K562 (cell line): ENCODE results near the gene LMOD1. TPM values are rescaled to one million over a fixed set of nuclear protein-coding genes. Genes with fewer than 3 reads are reported as not detected.

Source experiments
- ATAC-seq: fragments of 200-7000 bp; cut with Tn5 transposase; 3 replicates; pipeline ENCODE4 v1.9.1; 2020; ENCODE audit warnings: moderate library complexity
- BruUV-seq: library from RNA; stranded (reverse); fragments of 400-500 nt; replicated peaks from 2 replicates; lab custom pipeline; 2021; lab: Mats Ljungman, UMichigan
- CTCF ChIA-PET: fragments of 300-600 bp; formaldehyde crosslinking; extraction: SDS; loops from one replicate; lab custom pipeline; 2021; ENCODE audit warnings: low intra/inter-chr PET ratio; lab: Yijun Ruan, JAX
- POLR2A ChIA-PET: fragments of 300-600, 350-650 bp; sonication (Branson Sonifier 250); formaldehyde crosslinking; extraction: SDS; loops from one replicate; lab custom pipeline; 2021; ENCODE audit warnings: antibody characterized with exemption, inconsistent platforms; lab: Yijun Ruan, JAX
- DNase-seq, 4 experiments: peaks; one replicate each; pipeline versions ENCODE4 v3.0.0 to v3.0.0-alpha.2; 2011 to 2018; ENCODE audit warnings: low spot score in 3 of 4, mixed read lengths in 3 of 4; ENCODE audit errors: extremely low read depth in 1 of 4
- FAIRE-seq: peaks from 2 replicates; lab custom pipeline; 2011; peaks lifted over from hg19 to GRCh38; lab: Jason Lieb, UNC
- H2AFZ ChIP-seq: 2 replicates; pipeline ENCODE4 v1.6.0; 2011; ENCODE audit warnings: low read depth, low read length, control low read depth, inconsistent platforms
- H3K27ac ChIP-seq: fragments of 200-600 bp; 3 replicates; pipeline ENCODE4 v1.8.0; 2011; ENCODE audit warnings: low read depth, mild to moderate bottlenecking, control low read depth, inconsistent platforms, low read length, moderate library complexity, mixed read lengths; ENCODE audit errors: extremely low read depth
- H3K27me3 ChIP-seq, 2 experiments: fragments of 300-600 bp in 1 of 2; 2 replicates in 1 of 2; 3 replicates in 1 of 2; pipeline versions ENCODE4 v1.6.0 to v1.8.0; 2011; ENCODE audit warnings: inconsistent platforms in 2 of 2, low read length in 2 of 2, mild to moderate bottlenecking in 1 of 2, mixed read lengths in 1 of 2, moderate library complexity in 1 of 2; ENCODE audit not compliant: control insufficient read depth in 2 of 2, insufficient read depth in 2 of 2
- H3K36me3 ChIP-seq: fragments of 300-600 bp; 3 replicates; pipeline ENCODE4 v1.8.0; 2011; ENCODE audit warnings: mild to moderate bottlenecking, low read length, inconsistent platforms; ENCODE audit not compliant: control insufficient read depth, insufficient read depth
- H3K4me1 ChIP-seq, 2 experiments: fragments of 200-600 bp in 1 of 2; replicated peaks in 1 of 2; 2 replicates in 1 of 2; 3 replicates in 1 of 2; pipeline versions ENCODE4 v1.5.1 to v1.8.0; 2011; ENCODE audit warnings: inconsistent platforms in 2 of 2, low read length in 2 of 2, mild to moderate bottlenecking in 1 of 2, mixed read lengths in 1 of 2, moderate library complexity in 1 of 2; ENCODE audit not compliant: control insufficient read depth in 2 of 2, insufficient read depth in 2 of 2
- H3K4me2 ChIP-seq: 2 replicates; pipeline ENCODE4 v1.6.1; 2011; ENCODE audit warnings: low read length, control low read depth, inconsistent platforms, mixed read lengths; ENCODE audit not compliant: insufficient read depth
- H3K4me3 ChIP-seq: fragments of 200-600 bp; sonication (generic), shearing (Covaris generic); 2 replicates; pipeline ENCODE4 v1.5.1; 2016; ENCODE audit warnings: control low read depth, inconsistent platforms
- H3K79me2 ChIP-seq: fragments of 200-600 bp; 3 replicates; pipeline ENCODE4 v1.8.0; 2011; ENCODE audit warnings: low read length, inconsistent platforms; ENCODE audit not compliant: control insufficient read depth, insufficient read depth
- H3K9ac ChIP-seq, 2 experiments: 2 replicates each; pipeline versions ENCODE4 v1.6.0 to v1.6.1; 2011; ENCODE audit warnings: low read depth in 2 of 2, low read length in 2 of 2, control low read depth in 1 of 2, inconsistent platforms in 1 of 2, mild to moderate bottlenecking in 1 of 2, mixed read lengths in 1 of 2; ENCODE audit not compliant: insufficient read depth in 1 of 2
- H3K9me1 ChIP-seq: one replicate; pipeline ENCODE4 v1.6.0; 2011; ENCODE audit warnings: inconsistent platforms, mild to moderate bottlenecking, low read length, moderate library complexity; ENCODE audit not compliant: control insufficient read depth, insufficient read depth
- H3K9me3 ChIP-seq: replicated peaks from 2 replicates; pipeline ENCODE4 v1.5.1; 2011; ENCODE audit warnings: low read depth, low read length, inconsistent platforms; ENCODE audit not compliant: control insufficient read depth, insufficient read depth
- H4K20me1 ChIP-seq: replicated peaks from 2 replicates; pipeline ENCODE4 v1.6.1; 2011; ENCODE audit warnings: low read length, inconsistent platforms, mixed read lengths; ENCODE audit not compliant: control insufficient read depth, insufficient read depth
- FOXA3 ChIP-seq, 2 experiments: fragments of 450-650 bp in 1 of 2; sonication (generic) in 1 of 2; formaldehyde crosslinking; IDR thresholded peaks in 1 of 2; conservative IDR thresholded peaks in 1 of 2; 2 replicates each; pipeline versions ENCODE4 v1.4.0 to v1.8.0; 2020 to 2022; ENCODE audit warnings: mild to moderate bottlenecking in 2 of 2, missing genetic modification reagents in 1 of 2
- HMBOX1 ChIP-seq: sonication (generic); IDR thresholded peaks from 2 replicates; pipeline ENCODE4 v1.6.1; 2016
- HNRNPL ChIP-seq: fragments of 200-400 bp; formaldehyde crosslinking; IDR thresholded peaks from 2 replicates; pipeline ENCODE4 v1.6.1; 2017; ENCODE audit warnings: low read depth, mild to moderate bottlenecking, low read length
- KDM2B ChIP-seq: fragments of 250-450 bp; sonication (Bioruptor Pico); IDR thresholded peaks from 2 replicates; pipeline ENCODE4 v1.8.0; 2021; ENCODE audit warnings: mild to moderate bottlenecking, moderate library complexity
- KDM4B ChIP-seq, 2 experiments: fragments of 450-650 bp in 1 of 2; sonication (generic) in 1 of 2; IDR thresholded peaks; 2 replicates each; pipeline ENCODE4 v1.6.1; 2016 to 2017; ENCODE audit warnings: borderline replicate concordance in 2 of 2, antibody characterized with exemption in 1 of 2, low read depth in 1 of 2, mild to moderate bottlenecking in 1 of 2
- MBD2 ChIP-seq: sonication (generic); IDR thresholded peaks from 2 replicates; pipeline ENCODE4 v1.6.1; 2016; ENCODE audit warnings: low read depth, borderline replicate concordance
- MTF1 ChIP-seq: fragments of 250-450 bp; sonication (Bioruptor Pico); IDR thresholded peaks from 2 replicates; pipeline ENCODE4 v1.9.0; 2021; ENCODE audit warnings: moderate library complexity, mild to moderate bottlenecking, inconsistent platforms, borderline replicate concordance
- RBM15 ChIP-seq: fragments of 200-400 bp; formaldehyde crosslinking; IDR thresholded peaks from 2 replicates; pipeline ENCODE4 v1.6.1; 2018; ENCODE audit warnings: mild to moderate bottlenecking, low read length, moderate library complexity; ENCODE audit not compliant: insufficient read depth
- RBM25 ChIP-seq: fragments of 200-400 bp; formaldehyde crosslinking; IDR thresholded peaks from 2 replicates; pipeline ENCODE4 v1.6.1; 2018; ENCODE audit warnings: low read length, low read depth, moderate library complexity; ENCODE audit not compliant: severe bottlenecking
- TCF3 ChIP-seq: sonication (generic); formaldehyde crosslinking; IDR thresholded peaks from 2 replicates; pipeline ENCODE4 v1.4.0; 2020; ENCODE audit warnings: mild to moderate bottlenecking, missing genetic modification reagents
- ZBED1 ChIP-seq: IDR thresholded peaks from 2 replicates; pipeline ENCODE4 v1.6.1; 2014
- ZBTB43 ChIP-seq: sonication (generic); formaldehyde crosslinking; IDR thresholded peaks from 2 replicates; pipeline ENCODE4 v1.8.0; 2023; ENCODE audit warnings: mild to moderate bottlenecking, missing genetic modification reagents
- ZMIZ1 ChIP-seq, 2 experiments: fragments of 150-350 bp in 1 of 2; IDR thresholded peaks; 2 replicates each; pipeline ENCODE4 v1.6.1; 2012 to 2016; ENCODE audit warnings: low read depth in 2 of 2, low read length in 2 of 2, mild to moderate bottlenecking in 1 of 2, moderate library complexity in 1 of 2
- ZNF174 ChIP-seq: fragments of 250-450 bp; sonication (Bioruptor Pico); IDR thresholded peaks from 2 replicates; pipeline ENCODE4 v1.4.0; 2020; ENCODE audit warnings: mild to moderate bottlenecking
- ZNF3 ChIP-seq: fragments of 250-450 bp; sonication (Bioruptor Pico); IDR thresholded peaks from 2 replicates; pipeline ENCODE4 v1.5.0; 2021; ENCODE audit warnings: mild to moderate bottlenecking, moderate library complexity
- WGBS: fragments of 100-300 bp; shearing (Covaris generic); methylation state at CpG from one replicate; pipeline ENCODE4 v1.1.6; 2016; ENCODE audit warnings: low coverage, mixed read lengths; ENCODE audit not compliant: insufficient coverage; ENCODE audit errors: missing lambda C conversion rate; 5-methylcytosine and 5-hydroxymethylcytosine counted together
- in situ Hi-C: fragments of 300-500 bp; cut with MboI; formaldehyde crosslinking; loops from 4 replicates; pipeline ENCODE4 v1.15.0; 2018; ENCODE audit warnings: inconsistent platforms, mixed read lengths
- intact Hi-C: fragments of 100-400 bp; cut with micrococcal nuclease; formaldehyde crosslinking; loops from 2 replicates; pipeline ENCODE4 v1.14.2; 2022
- polyA plus RNA-seq, 8 experiments: library from polyadenylated mRNA; depleted of rRNA in 4 of 8; stranded (reverse) in 5 of 8; unstranded in 3 of 8; fragments of >200 nt; fragmentation: Nextera tagmentation in 2 of 8; fragmentation: Illumina TruSeq in 1 of 8; extraction: Ambion mirVana in 2 of 8; extraction: Trizol in 1 of 8; gene quantifications; 2 replicates each; pipeline versions ENCODE4 v1.2.1 to v1.2.3, GENCODE V29; 2011 to 2014; ENCODE audit warnings: inconsistent platforms in 1 of 8, missing spikeins in 1 of 8
- total RNA-seq, 7 experiments: library from RNA; depleted of rRNA in 6 of 7; stranded (reverse); fragments of >200 nt in 6 of 7; fragmentation: Illumina TruSeq in 2 of 7; extraction: Trizol in 2 of 7; gene quantifications; 2 replicates each; pipeline versions ENCODE4 v1.2.1 to v1.2.3, GENCODE V29; 2011 to 2021; ENCODE audit warnings: low replicate concordance in 1 of 7

The LMOD1 gene
- total and polyA plus RNA-seq, 9 of the 15 experiments (the other 6 are each of a cell fraction or from before 2014, with no cell fraction given): 0.03 to 0.54 (median 0.38) TPM; not detected in 1

- ChIA-PET CTCF (no interaction called here), POLR2A (interaction anchor here (0.5 to 1.5 kb wide), 4 partner anchors 10 to 66 kb away, joined by 3 to 9 read pairs (median 4); no protein-coding TSS in a partner anchor)
- intact Hi-C loops (no loop called here), in situ Hi-C loops (no loop called here)
- no peak overlapping the region for H3K4me2 ChIP-seq
- no peak overlapping the region for H2AFZ ChIP-seq
- FAIRE-seq: no peak
- no peaks in the 10 kb centered on the region for H4K20me1 ChIP-seq
- BruUV-seq: no TSS peak
- H3K4me3 ChIP-seq: no peak overlapping the region
- no peaks in the 10 kb centered on the region for H3K79me2 ChIP-seq
- H3K36me3 ChIP-seq: no peaks in the 10 kb centered on the region
- no peak for DNase-seq
- ATAC-seq: no peak
- H3K27ac ChIP-seq: no peak overlapping the region
- WGBS: 58% methylated on average over 3 of the region's 3 CpGs
- no peaks in the 10 kb centered on the region for H3K9me1 ChIP-seq
- H3K4me1 ChIP-seq: no peaks in the 10 kb centered on the region
- peak overlapping the region in 1 of 2 experiments; percentile 64; a peak in 2 of 4 replicates for H3K9ac ChIP-seq
- no peaks in the 10 kb centered on the region for H3K27me3 ChIP-seq
- no peaks in the 10 kb centered on the region for H3K9me3 ChIP-seq
- no peak for TF ChIP-seq TCF3 (CRISPR knock-in tag)
- no peak for TF ChIP-seq ZMIZ1 (IDR thresholded peaks at IDR 0.05; ENCODE audit: low read depth in 2 of 2, low read length in 2 of 2)
- no peak for TF ChIP-seq ZNF174
- no peak for TF ChIP-seq RBM15
- TF ChIP-seq ZBTB43 (CRISPR knock-in tag): no peak
- no peak for TF ChIP-seq MTF1 (CRISPR knock-in tag)
- no peak for TF ChIP-seq HNRNPL
- TF ChIP-seq HMBOX1: no peak
- TF ChIP-seq ZBED1: no peak
- TF ChIP-seq KDM2B: no peak
- TF ChIP-seq ZNF3: no peak
- no peak for TF ChIP-seq RBM25
- TF ChIP-seq KDM4B (IDR thresholded peaks at IDR 0.05; ENCODE audit: borderline replicate concordance in 2 of 2, low read depth in 1 of 2): no peak
- TF ChIP-seq MBD2: no peak
- no peak for TF ChIP-seq FOXA3 (CRISPR knock-in tag; conservative IDR thresholded peaks at IDR 0.05 in 1 of 2, IDR thresholded peaks at IDR 0.05 in 1 of 2)
Measured at GRCh38 chr1:201906336-201906735, 40.0 kb downstream of the LMOD1 start.
